K562 (cell line): Measurements from ENCODE around the gene RARRES2. TPM values are rescaled to one million over a fixed set of nuclear protein-coding genes. Genes with fewer than 3 reads are reported as not detected.
A peak's percentile ranks its signal among the peaks of the same experiment; 100 is the strongest.

Experiments
- AFF1 ChIP-seq, 2 experiments: fragments of 450-650 bp; IDR thresholded peaks; 2 replicates each; pipeline ENCODE4 v1.6.1; 2018; ENCODE audit warnings: mild to moderate bottlenecking in 2 of 2, low read depth in 1 of 2; ENCODE audit not compliant: partially characterized antibody in 2 of 2
- ARHGAP35 ChIP-seq: fragments of 450-650 bp; IDR thresholded peaks from 2 replicates; pipeline ENCODE4 v1.6.1; 2018; ENCODE audit not compliant: partially characterized antibody
- ARID1B ChIP-seq: fragments of 450-650 bp; IDR thresholded peaks from 2 replicates; pipeline ENCODE4 v1.6.1; 2016; ENCODE audit warnings: antibody characterized with exemption, mild to moderate bottlenecking, inconsistent platforms
- BCOR ChIP-seq: fragments of 450-650 bp; IDR thresholded peaks from 2 replicates; pipeline ENCODE4 v1.6.1; 2016
- CBX3 ChIP-seq, 2 experiments: IDR thresholded peaks; 1 replicate in 1 of 2; 2 replicates in 1 of 2; pipeline ENCODE4 v1.6.1; 2012; ENCODE audit warnings: inconsistent platforms in 2 of 2, low read length in 2 of 2, borderline replicate concordance in 1 of 2, control low read depth in 1 of 2
- ESRRA ChIP-seq: fragments of 450-650 bp; IDR thresholded peaks from 2 replicates; pipeline ENCODE4 v1.6.1; 2014; ENCODE audit warnings: low read depth, mild to moderate bottlenecking, moderate library complexity, borderline replicate concordance
- LEF1 ChIP-seq: fragments of 450-650 bp; IDR thresholded peaks from 2 replicates; pipeline ENCODE4 v1.6.1; 2016; ENCODE audit warnings: mild to moderate bottlenecking
- MAFK ChIP-seq: IDR thresholded peaks from 2 replicates; pipeline ENCODE4 v1.6.1; 2011; ENCODE audit warnings: low read length, improper control_type of control experiment
- MNT ChIP-seq, 2 experiments: fragments of 450-650 bp; conservative IDR thresholded peaks; 2 replicates each; pipeline ENCODE4 v1.6.1; 2017; ENCODE audit warnings: mild to moderate bottlenecking in 2 of 2, moderate library complexity in 2 of 2
- NFIC ChIP-seq: fragments of 450-650 bp; IDR thresholded peaks from 2 replicates; pipeline ENCODE4 v1.6.1; 2017; ENCODE audit warnings: mild to moderate bottlenecking, inconsistent platforms
- PKNOX1 ChIP-seq: fragments of 450-650 bp; IDR thresholded peaks from 2 replicates; pipeline ENCODE4 v1.6.1; 2016
- PTTG1 ChIP-seq: fragments of 450-650 bp; IDR thresholded peaks from 2 replicates; pipeline ENCODE4 v1.6.1; 2016; ENCODE audit warnings: low read depth, mild to moderate bottlenecking, missing genetic modification characterization, missing compliant biosample characterization
- RBM25 ChIP-seq: fragments of 200-400 bp; formaldehyde crosslinking; IDR thresholded peaks from 2 replicates; pipeline ENCODE4 v1.6.1; 2018; ENCODE audit warnings: low read length, low read depth, moderate library complexity; ENCODE audit not compliant: severe bottlenecking
- SMARCA4 ChIP-seq: fragments of 450-650 bp; IDR thresholded peaks from 2 replicates; pipeline ENCODE4 v1.6.1; 2016
- SMARCC2 ChIP-seq: fragments of 450-650 bp; IDR thresholded peaks from 2 replicates; pipeline ENCODE4 v1.6.1; 2017; ENCODE audit warnings: antibody characterized with exemption, moderate library complexity, mild to moderate bottlenecking, low read depth
- SOX6 ChIP-seq: fragments of 450-650 bp; IDR thresholded peaks from 2 replicates; pipeline ENCODE4 v1.6.1; 2014; ENCODE audit warnings: mild to moderate bottlenecking
- ZEB2 ChIP-seq: fragments of 450-650 bp; IDR thresholded peaks from 2 replicates; pipeline ENCODE4 v1.6.1; 2016
- ZNF143 ChIP-seq: sonication (generic); formaldehyde crosslinking; IDR thresholded peaks from 2 replicates; pipeline ENCODE4 v1.9.0; 2022; ENCODE audit warnings: mild to moderate bottlenecking, missing genetic modification reagents
- ZNF639 ChIP-seq, 2 experiments: fragments of 200-800 bp in 1 of 2; sonication (Bioruptor generic) in 1 of 2; sonication (generic) in 1 of 2; formaldehyde crosslinking in 1 of 2; IDR thresholded peaks in 1 of 2; conservative IDR thresholded peaks in 1 of 2; 2 replicates each; pipeline versions ENCODE4 v1.5.0 to v1.6.1; 2016 to 2020; ENCODE audit warnings: missing compliant biosample characterization in 1 of 2, missing genetic modification characterization in 1 of 2, missing genetic modification reagents in 1 of 2
- polyA plus RNA-seq, 8 experiments: library from polyadenylated mRNA; depleted of rRNA in 4 of 8; stranded (reverse) in 5 of 8; unstranded in 3 of 8; fragments of >200 nt; fragmentation: Nextera tagmentation in 2 of 8; fragmentation: Illumina TruSeq in 1 of 8; extraction: Ambion mirVana in 2 of 8; extraction: Trizol in 1 of 8; gene quantifications; 2 replicates each; pipeline versions ENCODE4 v1.2.1 to v1.2.3, GENCODE V29; 2011 to 2014; ENCODE audit warnings: inconsistent platforms in 1 of 8, missing spikeins in 1 of 8
- total RNA-seq, 7 experiments: library from RNA; depleted of rRNA in 6 of 7; stranded (reverse); fragments of >200 nt in 6 of 7; fragmentation: Illumina TruSeq in 2 of 7; extraction: Trizol in 2 of 7; gene quantifications; 2 replicates each; pipeline versions ENCODE4 v1.2.1 to v1.2.3, GENCODE V29; 2011 to 2021; ENCODE audit warnings: low replicate concordance in 1 of 7

RARRES2 gene
- total and polyA plus RNA-seq, 9 of the 15 experiments (the other 6 are each of a cell fraction or from before 2014, with no cell fraction given): 0.11 to 1.7 (median 0.23) TPM; not detected in 6

GRCh38 chr7:150302908-150303310 lies 38.5 kb downstream of the RARRES2 start (continued):
- TF ChIP-seq ZNF639 (CRISPR knock-in tag; conservative IDR thresholded peaks at IDR 0.05 in 1 of 2, IDR thresholded peaks at IDR 0.05 in 1 of 2) (peak in 1 of 2 experiments; percentile 41; a peak in 1 of 4 replicates), ARID1B (peak; percentile 74), ZNF143 (CRISPR knock-in tag) (peak; percentile 55; the same call in 1 of the 2 replicates), BCOR (peak; percentile 90; the same call in 1 of the 2 replicates), RBM25 (peak; percentile 97), SOX6 (peak; percentile 74), AFF1 (IDR thresholded peaks at IDR 0.05; ENCODE audit: low read depth in 1 of 2, partially characterized antibody in 2 of 2) (peak in 1 of 2 experiments; percentile 86), PTTG1 (tag) (0 out of 2 replicates have a peak, but pooled peaks have one; percentile 40), SMARCA4 (peak; percentile 85), SMARCC2 (peak; percentile 57; the same call in 1 of the 2 replicates), LEF1 (peak; percentile 73), NFIC (peak; percentile 95), ESRRA (peak; percentile 48), MNT (conservative IDR thresholded peaks at IDR 0.05) (peak in 1 of 2 experiments; percentile 37; a peak in 1 of 4 replicates), ZEB2 (peak; percentile 47), CBX3 (IDR thresholded peaks at IDR 0.05; ENCODE audit: borderline replicate concordance in 1 of 2, low read length in 2 of 2) (peak in 1 of 2 experiments; percentile 19; a peak in 1 of 3 replicates), MAFK (peak; percentile 41; the same call in 1 of the 2 replicates), PKNOX1 (peak; percentile 99), ARHGAP35 (peak; percentile 82)
